Stimulated activated CD4-positive, alpha-beta T cell treated with anti-CD3 and anti-CD28 coated beads, Interleukin-2, amount 100 ng/mL, for 24 hours (primary cell): ENCODE data around the gene PTPRS.
A peak's percentile ranks its signal among the peaks of the same experiment; 100 is the strongest.

ENCODE experiments used
- DNase-seq, 2 donors: peaks; one replicate each; pipeline ENCODE4 v3.0.0-alpha.2; 2020

PTPRS gene

GRCh38 chr19:5354403-5354802 lies 13.8 kb upstream of the PTPRS start:
- DNase-seq, result peak in 1 of 2 donors; percentile 37

GRCh38 chr19:5352229-5352763 lies 11.7 kb upstream of the PTPRS start:
- no peak for DNase-seq

- no peak for DNase-seq
Measured at GRCh38 chr19:5351731-5352228, 11.2 kb upstream of the PTPRS start.

- DNase-seq, result no peak
Measured at GRCh38 chr19:5349041-5349440, 8.4 kb upstream of the PTPRS start.

GRCh38 chr19:5345895-5346386 lies 5.3 kb upstream of the PTPRS start:
- no peak for DNase-seq

- no peak for DNase-seq
Measured at GRCh38 chr19:5343848-5344247, 3.2 kb upstream of the PTPRS start.

- DNase-seq, result no peak
Measured at GRCh38 chr19:5342573-5343201, 2.1 kb upstream of the PTPRS start.

- DNase-seq, result no peak
Measured at GRCh38 chr19:5341981-5342380, 1.4 kb upstream of the PTPRS start.

GRCh38 chr19:5341448-5341820 lies 822 bp upstream of the PTPRS start:
- DNase-seq, result no peak

- peak in 1 of 2 donors; percentile 11 for DNase-seq
Measured at GRCh38 chr19:5339950-5340636, 519 bp downstream of the PTPRS start.

GRCh38 chr19:5339198-5339949 lies 1.2 kb downstream of the PTPRS start:
- no peak for DNase-seq

- peak in 1 of 2 donors; percentile 6 for DNase-seq
Measured at GRCh38 chr19:5338656-5339197, 1.9 kb downstream of the PTPRS start.

- DNase-seq, result no peak
Measured at GRCh38 chr19:5337708-5338655, 2.6 kb downstream of the PTPRS start.

- DNase-seq, result no peak
Measured at GRCh38 chr19:5337126-5337525, 3.5 kb downstream of the PTPRS start.

GRCh38 chr19:5336195-5336965 lies 4.2 kb downstream of the PTPRS start:
- DNase-seq, result no peak

GRCh38 chr19:5335593-5335992 lies 5.0 kb downstream of the PTPRS start:
- no peak for DNase-seq

- DNase-seq, result no peak
Measured at GRCh38 chr19:5334824-5335500, 5.7 kb downstream of the PTPRS start.

- DNase-seq, result no peak
Measured at GRCh38 chr19:5334366-5334739, 6.3 kb downstream of the PTPRS start.

- no peak for DNase-seq
Measured at GRCh38 chr19:5333581-5334365, 6.8 kb downstream of the PTPRS start.

- no peak for DNase-seq
Measured at GRCh38 chr19:5332501-5332900, 8.1 kb downstream of the PTPRS start.
